Retinal pigment epithelial cell (primary cell): ENCODE data around the gene MXI1.
A peak's percentile ranks its signal among the peaks of the same experiment; 100 is the strongest.

Experiments
- DNase-seq: peaks from one replicate; pipeline ENCODE4 v3.0.0-alpha.2; 2010; ENCODE audit warnings: low read depth
- H3K4me3 ChIP-seq: 2 replicates; pipeline ENCODE4 v1.5.1; 2011; ENCODE audit warnings: mild to moderate bottlenecking, low read length, control low read depth, moderate library complexity
- CTCF ChIP-seq: conservative IDR thresholded peaks from 2 replicates; pipeline ENCODE4 v1.5.1; 2011; ENCODE audit warnings: low read depth, low read length, control low read depth, inconsistent platforms

MXI1 gene

GRCh38 chr10:110205051-110205675 is 2.2 kb upstream of the MXI1 start:
- TF ChIP-seq CTCF, result no peak
- DNase-seq, result no peak
- no peak overlapping the region for H3K4me3 ChIP-seq

GRCh38 chr10:110207805-110208613 is 604 bp downstream of the MXI1 start:
- no peak for DNase-seq
- TF ChIP-seq CTCF, result no peak
- peak overlapping the region; percentile 64 for H3K4me3 ChIP-seq

GRCh38 chr10:110208614-110209453 is 1.4 kb downstream of the MXI1 start:
- peak; percentile 15 for TF ChIP-seq CTCF
- DNase-seq, result no peak

GRCh38 chr10:110209454-110209925 is 2.1 kb downstream of the MXI1 start:
- peak overlapping the region; percentile 64 for H3K4me3 ChIP-seq
- no peak for TF ChIP-seq CTCF
- DNase-seq, result no peak

More at GRCh38 chr10:110208614-110209453, 1.4 kb downstream of the MXI1 start:
- peak overlapping the region; percentile 64 for H3K4me3 ChIP-seq

- TF ChIP-seq CTCF, result no peak
- DNase-seq, result no peak
- peak overlapping the region; percentile 76 for H3K4me3 ChIP-seq
Measured at GRCh38 chr10:110209926-110210673, 2.7 kb downstream of the MXI1 start.

- H3K4me3 ChIP-seq, result peak overlapping the region; percentile 76
- no peak for TF ChIP-seq CTCF
- peak; percentile 95 for DNase-seq
Measured at GRCh38 chr10:110210674-110211464, 3.5 kb downstream of the MXI1 start.
